Mesothelial cell of epicardium (in vitro differentiated cells): ENCODE measurements around the gene FANCL. TPM values are rescaled to one million over a fixed set of nuclear protein-coding genes. Genes with fewer than 3 reads are reported as not detected.
"Not testable (repeated sequence)": the region's sequence is repeated elsewhere in the genome, so short reads cannot be mapped to it uniquely, and the experiment has no call there.

Experiments used
- DNase-seq, 2 experiments: peaks; one replicate each; pipeline ENCODE4 v3.0.0; 2021; ENCODE audit warnings: low spot score in 2 of 2; ENCODE audit not compliant: unreplicated experiment in 2 of 2
- H3K27ac Mint-ChIP-seq: 2 replicates; pipeline ENCODE4 v1.8.0; 2021; ENCODE audit warnings: mixed read lengths
- H3K27me3 Mint-ChIP-seq: 2 replicates; pipeline ENCODE4 v1.8.0; 2021; ENCODE audit warnings: low read depth, mixed read lengths
- H3K36me3 Mint-ChIP-seq: 2 replicates; pipeline ENCODE4 v1.8.0; 2021; ENCODE audit warnings: mixed read lengths
- H3K4me1 Mint-ChIP-seq: 2 replicates; pipeline ENCODE4 v1.8.0; 2021; ENCODE audit warnings: mixed read lengths
- H3K4me3 Mint-ChIP-seq: 2 replicates; pipeline ENCODE4 v1.8.0; 2021; ENCODE audit warnings: mild to moderate bottlenecking, moderate library complexity, mixed read lengths
- H3K9me3 Mint-ChIP-seq: 2 replicates; pipeline ENCODE4 v1.8.0; 2021; ENCODE audit warnings: mixed read lengths
- total RNA-seq: library from RNA; stranded (reverse); gene quantifications from 3 replicates; pipeline ENCODE4 v1.2.1, GENCODE V29; 2021
- TF ChIP-seq, protein P1 (sequence below): fragments of 200-600 bp; sonication (generic); IDR thresholded peaks from one replicate; pipeline ENCODE4 v1.5.0; 2021; ENCODE audit warnings: antibody characterized with exemption; ENCODE audit not compliant: unreplicated experiment

FANCL gene
- total RNA-seq, 1 donor from 2014 or later, result 39.6 TPM

DNA sequence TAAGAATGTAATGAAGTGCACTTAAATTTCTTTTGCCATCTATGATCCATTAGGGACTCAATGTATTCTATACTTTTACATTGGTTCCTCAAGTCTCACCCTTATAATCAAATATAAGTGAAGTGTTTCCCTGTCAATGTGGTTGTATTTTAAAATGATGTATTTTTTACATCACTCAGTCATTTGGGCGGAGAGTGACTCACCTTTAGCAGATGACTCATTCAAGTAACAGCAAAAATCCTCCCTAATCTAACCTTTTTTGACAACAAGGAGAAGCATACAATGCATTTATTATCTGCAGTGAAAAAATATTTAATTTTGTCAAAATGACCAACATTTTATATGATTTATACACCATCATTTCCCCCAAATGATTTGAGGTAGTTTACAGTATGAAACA, 94.4 kb downstream of the FANCL start:
- Mint-ChIP-seq H3K9me3 (no peaks in the 10 kb centered on the region), H3K36me3 (peaks cover 12% of the 10 kb centered on the region), H3K27ac (no peak overlapping the region), H3K4me1 (no peaks in the 10 kb centered on the region), H3K27me3 (no peaks in the 10 kb centered on the region), H3K4me3 (no peak overlapping the region)
- TF ChIP-seq, protein P1, sequence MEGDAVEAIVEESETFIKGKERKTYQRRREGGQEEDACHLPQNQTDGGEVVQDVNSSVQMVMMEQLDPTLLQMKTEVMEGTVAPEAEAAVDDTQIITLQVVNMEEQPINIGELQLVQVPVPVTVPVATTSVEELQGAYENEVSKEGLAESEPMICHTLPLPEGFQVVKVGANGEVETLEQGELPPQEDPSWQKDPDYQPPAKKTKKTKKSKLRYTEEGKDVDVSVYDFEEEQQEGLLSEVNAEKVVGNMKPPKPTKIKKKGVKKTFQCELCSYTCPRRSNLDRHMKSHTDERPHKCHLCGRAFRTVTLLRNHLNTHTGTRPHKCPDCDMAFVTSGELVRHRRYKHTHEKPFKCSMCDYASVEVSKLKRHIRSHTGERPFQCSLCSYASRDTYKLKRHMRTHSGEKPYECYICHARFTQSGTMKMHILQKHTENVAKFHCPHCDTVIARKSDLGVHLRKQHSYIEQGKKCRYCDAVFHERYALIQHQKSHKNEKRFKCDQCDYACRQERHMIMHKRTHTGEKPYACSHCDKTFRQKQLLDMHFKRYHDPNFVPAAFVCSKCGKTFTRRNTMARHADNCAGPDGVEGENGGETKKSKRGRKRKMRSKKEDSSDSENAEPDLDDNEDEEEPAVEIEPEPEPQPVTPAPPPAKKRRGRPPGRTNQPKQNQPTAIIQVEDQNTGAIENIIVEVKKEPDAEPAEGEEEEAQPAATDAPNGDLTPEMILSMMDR, result no peak
- DNase-seq, result no peak

DNA sequence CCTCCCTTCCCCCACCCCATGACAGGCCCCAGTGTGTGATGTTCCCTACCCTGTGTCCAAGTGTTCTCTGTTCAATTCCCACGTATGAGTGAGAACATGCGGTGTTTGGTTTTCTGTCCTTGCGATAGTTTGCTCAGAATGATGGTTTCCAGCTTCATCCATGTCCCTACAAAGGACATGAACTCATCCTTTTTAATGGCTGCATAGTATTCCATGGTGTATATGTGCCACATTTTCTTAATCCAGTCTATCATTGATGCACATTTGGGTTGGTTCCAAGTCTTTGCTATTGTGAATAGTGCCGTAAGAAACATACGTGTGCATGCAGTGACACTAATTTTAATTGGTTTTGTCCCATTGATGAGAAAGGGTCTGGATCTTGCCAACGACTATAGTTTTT, 95.4 kb downstream of the FANCL start:
- H3K36me3 Mint-ChIP-seq, result peaks cover 12% of the 10 kb centered on the region
- not testable (repeated sequence) for H3K27me3 Mint-ChIP-seq, H3K27ac Mint-ChIP-seq, H3K4me3 Mint-ChIP-seq, H3K9me3 Mint-ChIP-seq, DNase-seq, H3K4me1 Mint-ChIP-seq

DNA sequence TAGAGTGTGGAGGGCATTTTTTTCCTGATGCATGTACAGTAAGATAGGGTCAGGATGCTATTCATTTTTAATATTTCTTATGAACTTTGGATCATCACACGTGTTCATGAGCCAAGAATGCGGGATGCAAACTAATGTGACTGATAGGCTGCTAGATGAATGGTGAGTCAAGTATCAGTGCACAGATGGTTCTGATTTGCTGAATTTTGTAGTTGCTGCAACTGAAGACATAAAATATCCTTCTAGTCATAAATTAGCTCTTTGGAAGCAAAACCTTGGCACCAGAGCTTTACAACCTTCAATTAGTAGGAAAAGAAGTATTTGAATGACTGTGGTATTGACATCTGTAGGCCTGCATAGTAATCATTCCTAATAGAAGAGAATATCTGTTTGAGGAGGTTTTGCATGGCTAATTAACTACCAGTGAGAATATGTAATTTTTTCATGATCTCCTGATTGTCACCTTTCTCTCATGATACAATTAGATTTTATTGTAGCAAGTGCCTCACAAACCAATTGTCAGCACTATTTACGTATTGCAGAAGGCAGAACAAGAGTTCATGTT, 100.5 kb downstream of the FANCL start:
- peaks cover 18% of the 10 kb centered on the region for H3K4me1 Mint-ChIP-seq
- TF ChIP-seq, protein P1, result no peak
- H3K27ac Mint-ChIP-seq, result no peak overlapping the region
- no peaks in the 10 kb centered on the region for H3K27me3 Mint-ChIP-seq
- H3K9me3 Mint-ChIP-seq, result no peaks in the 10 kb centered on the region
- H3K4me3 Mint-ChIP-seq, result no peak overlapping the region
- DNase-seq, result no peak
- H3K36me3 Mint-ChIP-seq, result peaks cover 10% of the 10 kb centered on the region

DNA sequence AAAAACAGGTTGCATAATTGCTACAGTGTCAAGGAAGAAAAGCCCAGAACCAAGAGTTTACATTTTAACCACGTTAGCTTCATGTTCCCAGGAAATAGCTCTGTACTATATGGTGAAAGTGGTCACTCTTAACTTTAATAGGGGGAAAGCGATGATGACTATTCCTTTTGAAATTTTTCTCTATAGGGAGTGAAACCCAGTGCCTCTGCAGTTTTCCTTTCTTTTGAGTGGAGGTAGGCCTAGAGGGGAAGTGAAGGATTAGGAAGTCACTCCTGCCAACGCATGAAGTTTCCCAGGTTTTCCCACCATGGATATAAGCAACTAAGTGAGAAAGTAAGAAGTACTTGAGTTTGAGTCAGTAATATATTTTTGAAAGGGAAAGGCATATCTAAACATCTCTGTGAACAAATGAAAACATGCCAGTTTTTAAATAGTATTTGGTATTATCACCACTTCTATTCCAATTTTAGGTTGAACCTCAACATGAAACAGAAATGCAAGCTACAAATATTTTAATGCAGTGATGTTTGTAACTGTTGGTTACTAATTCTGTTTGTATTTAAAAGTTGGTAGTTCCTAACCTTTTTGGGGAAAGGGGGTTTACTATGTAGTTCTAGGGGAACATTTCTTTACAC, 102.6 kb downstream of the FANCL start:
- H3K4me1 Mint-ChIP-seq, result peaks cover 18% of the 10 kb centered on the region
- H3K9me3 Mint-ChIP-seq, result no peaks in the 10 kb centered on the region
- TF ChIP-seq, protein P1, result no peak
- H3K36me3 Mint-ChIP-seq, result peaks cover 15% of the 10 kb centered on the region
- H3K27me3 Mint-ChIP-seq, result no peaks in the 10 kb centered on the region
- no peak for DNase-seq
- peak overlapping the region; percentile 45 for H3K27ac Mint-ChIP-seq
- no peak overlapping the region for H3K4me3 Mint-ChIP-seq

DNA sequence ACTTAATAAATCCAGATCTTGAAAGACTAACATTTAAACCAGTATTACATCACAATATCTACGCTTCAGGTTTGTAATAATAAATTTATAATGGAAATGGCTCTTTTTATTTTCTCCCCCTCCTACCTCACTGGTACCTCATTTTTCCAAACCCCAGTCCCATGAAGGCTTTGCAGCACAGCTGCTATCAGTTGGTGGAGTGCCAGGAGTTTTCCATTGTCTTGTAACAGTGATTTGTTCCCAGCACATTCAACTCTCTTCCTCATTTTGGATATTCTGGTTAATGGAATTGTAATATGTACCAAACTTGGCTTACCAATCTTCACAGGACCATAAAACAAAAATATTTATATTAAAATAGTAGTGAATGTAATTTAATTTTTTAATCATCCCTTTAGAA, 103.3 kb downstream of the FANCL start:
- Mint-ChIP-seq H3K4me3 (no peak overlapping the region), H3K27ac (peak overlapping the region; percentile 29), H3K9me3 (no peaks in the 10 kb centered on the region), H3K4me1 (peaks cover 18% of the 10 kb centered on the region), H3K27me3 (no peaks in the 10 kb centered on the region), H3K36me3 (peaks cover 15% of the 10 kb centered on the region)
- TF ChIP-seq, protein P1, result no peak
- no peak for DNase-seq

DNA sequence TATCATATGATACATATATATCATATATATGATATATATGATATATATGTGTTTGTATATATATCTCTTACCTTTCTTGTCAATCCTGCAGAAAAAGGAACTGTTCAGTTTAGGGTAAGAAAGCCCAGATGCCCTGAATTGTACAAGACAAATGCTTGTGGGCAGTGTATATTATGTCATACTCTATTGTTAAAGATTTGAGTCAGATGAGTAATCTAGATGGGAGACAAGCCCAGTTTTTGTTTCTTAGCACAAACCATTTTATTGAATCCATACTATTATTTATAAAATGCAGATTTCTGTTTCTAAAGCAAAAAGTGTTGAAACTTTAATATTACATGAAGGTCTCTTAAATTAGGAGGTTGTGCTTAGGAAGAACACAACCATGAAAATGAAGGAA, 103.9 kb downstream of the FANCL start:
- Mint-ChIP-seq H3K9me3 (no peaks in the 10 kb centered on the region), H3K4me3 (no peak overlapping the region), H3K36me3 (peaks cover 15% of the 10 kb centered on the region), H3K4me1 (peaks cover 22% of the 10 kb centered on the region), H3K27ac (no peak overlapping the region), H3K27me3 (no peaks in the 10 kb centered on the region)
- no peak for DNase-seq
- TF ChIP-seq, protein P1, result no peak
